ENCODE measurements around the gene RUBCNL.

GRCh38 chr13:46334035-46334822 is 52.8 kb downstream of the RUBCNL start:
- TF ChIP-seq EZH2 (IDR thresholded peaks at IDR 0.05) = no peak
- no peak for TF ChIP-seq POLR2A (IDR thresholded peaks at IDR 0.05; ENCODE audit: borderline replicate concordance, extremely low read depth, insufficient read depth, insufficient read length)
- TF ChIP-seq CTCF (IDR thresholded peaks at IDR 0.05 in 2 of 3, conservative IDR thresholded peaks at IDR 0.05 in 1 of 3; ENCODE audit: borderline replicate concordance in 1 of 3, insufficient read depth in 1 of 3, low read depth in 2 of 3, low read length in 2 of 3) = no peak
- TF ChIP-seq POLR2AphosphoS5 (IDR thresholded peaks at IDR 0.05; ENCODE audit: low read depth, low read length) = no peak
